Stimulated activated CD4-positive, alpha-beta T cell treated with anti-CD3 and anti-CD28 coated beads, TNF-alpha, amount 100 ng/mL, for 24 hours (primary cell): Measurements from ENCODE around the gene CEP63.
"Not testable (repeated sequence)": the region's sequence is repeated elsewhere in the genome, so short reads cannot be mapped to it uniquely, and the experiment has no call there.

Source experiments
- DNase-seq, 3 experiments: peaks; one replicate each; pipeline ENCODE4 v3.0.0-alpha.2; 2020; ENCODE audit warnings: low read depth in 3 of 3

Gene CEP63

GRCh38 chr3:134576426-134576825, 90.6 kb downstream of the CEP63 start:
- DNase-seq, result no peak

GRCh38 chr3:134576831-134577230, 91.0 kb downstream of the CEP63 start:
- DNase-seq, result no peak

DNA sequence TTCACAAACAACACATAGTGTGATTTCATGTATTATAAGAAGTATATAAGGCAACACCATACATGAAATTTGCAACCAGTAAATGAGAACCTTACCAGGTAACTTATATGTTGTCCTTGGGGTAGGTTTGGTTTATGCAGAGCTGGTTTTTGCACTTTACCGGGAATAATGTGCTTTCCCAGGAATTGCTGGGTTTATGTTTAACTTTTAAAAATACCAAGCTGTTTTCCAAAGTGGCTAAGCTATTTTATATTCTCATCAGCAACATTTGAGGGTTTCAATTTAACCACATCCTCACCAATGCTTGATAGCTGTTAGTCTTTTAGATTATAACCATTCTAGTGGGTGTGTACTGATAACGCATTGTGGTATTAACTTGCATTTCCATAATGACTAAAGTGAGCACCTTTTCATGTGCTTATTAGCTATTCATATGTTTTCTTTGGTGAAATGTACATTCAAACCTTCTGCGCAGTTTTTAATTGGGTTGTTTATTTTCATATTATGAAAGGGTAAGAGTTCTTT, 93.3 kb downstream of the CEP63 start:
- DNase-seq, result no peak

GRCh38 chr3:134590766-134591165, 104.9 kb downstream of the CEP63 start:
- DNase-seq, result no peak

DNA sequence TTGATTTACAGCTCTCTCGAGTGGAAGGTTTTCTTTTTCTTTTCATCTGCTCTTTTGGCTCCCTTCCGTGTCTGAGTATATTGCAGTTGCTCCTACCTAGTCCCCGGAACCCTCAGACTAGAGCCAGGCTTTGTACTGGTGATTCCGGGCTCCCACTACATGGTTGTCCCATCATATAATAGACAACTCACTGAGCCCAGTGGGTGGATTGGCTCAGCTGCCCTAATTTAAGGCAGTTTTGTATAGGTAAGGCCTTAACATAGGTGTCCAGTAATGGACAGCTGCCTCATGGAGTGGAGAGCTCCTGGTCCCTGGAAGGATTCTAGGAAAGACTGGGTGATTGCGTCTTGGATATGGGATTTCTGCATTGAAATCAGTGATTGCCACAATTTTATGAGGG, 106.9 kb downstream of the CEP63 start:
- no peak for DNase-seq

GRCh38 chr3:134594331-134594741, 108.5 kb downstream of the CEP63 start:
- no peak for DNase-seq

GRCh38 chr3:134594986-134595385, 109.1 kb downstream of the CEP63 start:
- DNase-seq, result not testable (repeated sequence)

- DNase-seq, result no peak
Observed at GRCh38 chr3:134597390-134597970, 111.6 kb downstream of the CEP63 start.

DNA sequence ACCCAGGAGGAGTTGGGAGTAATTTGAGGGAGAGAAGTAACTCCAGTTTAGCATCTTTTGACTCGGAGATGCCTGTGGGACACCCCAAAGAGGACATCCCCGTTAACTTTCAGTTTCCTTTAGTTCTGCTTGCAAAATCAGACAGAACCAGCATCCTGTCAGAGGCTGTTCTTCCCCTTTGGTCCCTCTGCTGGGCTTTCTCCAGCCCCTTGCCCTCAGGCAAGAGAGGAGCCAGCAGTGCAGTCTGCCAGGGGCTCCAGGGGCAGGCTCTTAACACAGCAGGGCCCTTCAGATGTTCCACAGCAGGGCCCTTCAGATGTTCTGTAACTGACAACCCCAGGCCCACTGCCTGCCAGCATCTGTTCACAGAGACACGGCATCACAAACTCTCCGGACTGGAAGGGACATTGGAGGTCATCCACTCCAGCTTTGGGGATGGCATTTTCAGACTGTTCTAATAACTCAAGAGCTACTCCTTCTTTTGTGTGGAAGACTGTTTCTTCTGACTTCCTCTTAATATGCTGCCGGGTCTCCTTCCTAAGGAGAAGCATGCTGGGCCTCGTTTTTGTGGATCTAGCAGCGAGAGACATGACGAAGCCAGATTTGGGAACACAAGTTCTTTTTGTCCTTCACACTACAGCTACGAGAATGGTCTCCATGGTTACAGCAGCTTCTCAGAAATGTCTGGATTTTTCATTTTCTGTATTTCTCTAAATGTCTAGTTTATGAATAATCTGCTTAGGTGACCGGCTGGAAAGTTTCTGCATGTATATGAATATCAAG, 113.1 kb downstream of the CEP63 start:
- no peak for DNase-seq

DNA sequence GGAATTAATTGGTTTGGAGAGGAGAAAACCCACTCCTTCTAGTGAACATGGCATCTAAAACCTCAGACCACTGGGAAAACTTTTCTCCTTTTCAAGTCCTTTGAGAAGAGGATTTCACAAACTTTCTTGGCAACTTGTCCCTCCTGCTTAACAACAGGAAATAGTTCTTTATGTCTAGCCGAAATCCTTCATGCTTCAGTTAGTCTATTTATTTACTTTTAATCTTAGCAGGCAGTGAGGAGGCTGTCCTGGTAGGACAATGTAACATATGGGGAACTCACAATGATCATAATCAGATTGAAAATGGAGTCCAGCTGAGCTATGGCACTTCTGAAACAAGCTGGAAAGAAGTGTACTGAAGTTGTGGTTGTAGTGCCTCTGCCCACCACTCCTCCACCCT, 114.3 kb downstream of the CEP63 start:
- no peak for DNase-seq

GRCh38 chr3:134600685-134601463, 115.0 kb downstream of the CEP63 start:
- DNase-seq, result peak; percentile 19 to 61 (median 44)

- no peak for DNase-seq
Observed at GRCh38 chr3:134601539-134602439, 115.9 kb downstream of the CEP63 start.

GRCh38 chr3:134602440-134602814, 116.6 kb downstream of the CEP63 start:
- no peak for DNase-seq

- DNase-seq, result no peak
Observed at GRCh38 chr3:134603480-134603879, 117.6 kb downstream of the CEP63 start.

DNA sequence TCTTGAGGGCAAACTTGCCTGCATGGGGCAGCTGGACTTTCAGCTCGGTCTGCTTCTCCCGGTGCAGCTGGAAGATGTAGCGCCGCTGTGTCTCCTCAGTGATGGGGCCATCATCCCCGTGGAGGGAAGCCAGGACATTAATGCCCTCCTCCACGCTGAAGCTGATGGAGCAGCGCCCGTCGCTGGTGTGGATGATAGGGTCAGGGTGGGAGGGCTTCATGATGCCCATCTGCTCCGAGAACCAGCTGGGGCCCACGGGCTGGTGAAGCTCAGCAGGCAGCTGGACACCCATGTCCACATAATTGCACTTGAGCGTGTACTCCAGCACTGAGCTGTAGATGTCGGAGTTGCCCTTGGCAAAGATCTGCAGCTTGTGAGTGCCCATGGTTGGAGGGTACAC, 118.1 kb downstream of the CEP63 start:
- DNase-seq, result no peak

DNA sequence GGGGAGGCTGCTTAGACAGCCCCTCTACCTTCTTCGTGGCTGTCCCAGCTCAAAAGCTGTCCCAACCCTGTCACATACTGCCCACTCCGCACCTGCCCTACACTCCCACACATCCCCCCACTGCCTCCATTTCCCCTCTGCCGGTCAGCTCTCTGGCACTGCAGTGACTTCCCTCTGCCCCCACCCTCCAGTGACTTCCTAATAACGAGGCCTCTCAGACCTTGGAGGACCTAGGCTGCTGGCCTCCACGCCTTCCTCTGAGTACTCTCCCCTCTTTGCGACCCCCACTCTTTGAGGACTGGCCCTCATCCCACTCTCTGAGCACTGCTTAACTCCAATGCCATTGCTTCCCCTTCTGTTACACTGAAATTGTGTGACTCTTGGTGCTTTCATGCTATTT, 119.7 kb downstream of the CEP63 start:
- DNase-seq, result no peak

DNA sequence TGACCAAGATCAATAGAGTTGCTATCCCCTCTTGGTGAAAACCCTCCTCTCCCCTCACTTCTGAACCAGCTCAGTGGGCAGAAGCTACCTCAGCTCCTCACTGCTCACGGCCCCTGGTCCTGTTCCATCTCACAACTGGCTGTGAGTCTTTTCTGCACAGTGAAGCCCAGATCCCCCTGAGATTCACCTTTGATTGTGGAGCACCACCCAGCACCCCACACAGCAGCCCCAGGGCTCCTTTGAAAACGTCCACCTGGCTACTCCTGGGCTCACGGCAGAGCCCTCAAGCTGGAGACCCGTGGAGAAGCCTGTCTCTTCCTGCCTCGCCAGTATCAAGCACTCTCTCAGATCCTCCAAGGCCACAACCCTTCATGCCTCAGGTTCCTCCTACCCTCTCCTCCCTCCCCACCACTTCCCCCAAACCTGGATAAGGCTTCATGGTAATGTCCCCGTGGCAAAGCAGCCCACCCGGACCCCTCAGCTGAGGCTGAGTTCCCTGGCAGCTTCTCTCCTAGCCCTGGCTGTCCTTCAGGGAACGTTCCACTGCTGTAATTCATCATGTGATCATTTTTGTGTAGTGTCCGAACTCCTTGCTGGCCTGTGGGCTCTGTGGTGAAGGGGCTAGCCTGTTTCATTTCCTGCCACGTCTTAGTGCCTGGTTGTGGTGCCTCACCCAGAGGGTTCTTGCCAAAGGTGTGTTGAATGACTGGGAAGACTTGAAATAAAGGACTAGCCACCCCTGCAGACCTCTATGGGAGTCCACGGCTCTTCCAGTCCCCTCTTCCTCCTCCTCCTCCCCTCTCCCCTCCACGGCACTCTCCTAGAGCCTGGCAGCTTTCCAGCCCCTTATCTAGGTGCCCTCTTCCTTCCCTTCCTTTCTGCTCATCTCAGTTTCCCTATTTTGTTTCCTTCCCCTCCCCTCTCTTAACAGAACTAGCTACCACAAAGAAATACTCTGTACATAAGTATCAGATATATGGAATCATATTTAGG, 120.5 kb downstream of the CEP63 start:
- no peak for DNase-seq

- no peak for DNase-seq
Observed at GRCh38 chr3:134607054-134608022, 121.5 kb downstream of the CEP63 start.
